Kidney (tissue), 14 donors: ENCODE data around the gene AOC1. TPM values are rescaled to one million over a fixed set of nuclear protein-coding genes. Genes with fewer than 3 reads are reported as not detected.

Experiments used
- DNase-seq, 5 donors: peaks; one replicate each; pipeline ENCODE4 v3.0.0-alpha.2; 2013 to 2020
- FAIRE-seq: peaks from 2 replicates; lab custom pipeline; 2012; peaks lifted over from hg19 to GRCh38; lab: Jason Lieb, UNC
- H3K27ac ChIP-seq, 2 donors: one replicate each; pipeline ENCODE4 v1.7.0; 2013; ENCODE audit warnings: low read depth in 2 of 2, low read length in 2 of 2, inconsistent platforms in 1 of 2
- H3K27me3 ChIP-seq: one replicate; pipeline ENCODE4 v1.7.1; 2013; ENCODE audit warnings: low read length, inconsistent platforms; ENCODE audit not compliant: control insufficient read depth, insufficient read depth
- H3K36me3 ChIP-seq, 3 donors: one replicate each; pipeline versions ENCODE4 v1.7.0 to v1.7.1; 2013; ENCODE audit warnings: low read length in 3 of 3, control low read depth in 1 of 3, inconsistent platforms in 1 of 3; ENCODE audit not compliant: insufficient read depth in 3 of 3, control insufficient read depth in 2 of 3
- H3K4me1 ChIP-seq, 3 donors: one replicate each; pipeline versions ENCODE4 v1.7.0 to v1.7.1; 2013; ENCODE audit warnings: low read length in 3 of 3, inconsistent platforms in 1 of 3, low read depth in 1 of 3; ENCODE audit not compliant: control insufficient read depth in 2 of 3, insufficient read depth in 2 of 3
- H3K4me3 ChIP-seq, 3 donors: one replicate each; pipeline versions ENCODE4 v1.7.0 to v1.8.1; 2013; ENCODE audit warnings: low read length in 3 of 3, control low read depth in 1 of 3, inconsistent platforms in 1 of 3
- H3K9ac ChIP-seq, 3 donors: one replicate each; pipeline versions ENCODE4 v1.7.0 to v1.7.1; 2013; ENCODE audit warnings: low read length in 3 of 3, control low read depth in 1 of 3, inconsistent platforms in 1 of 3
- H3K9me3 ChIP-seq, 3 donors: one replicate each; pipeline versions ENCODE4 v1.7.0 to v1.7.1; 2013; ENCODE audit warnings: low read length in 3 of 3, control low read depth in 1 of 3, inconsistent platforms in 1 of 3; ENCODE audit not compliant: control insufficient read depth in 2 of 3, insufficient read depth in 1 of 3
- intact Hi-C: fragments of 100-400 bp; cut with DNase I; formaldehyde crosslinking; loops from one replicate; pipeline ENCODE4 v1.11.1; 2022
- polyA plus RNA-seq: library from polyadenylated mRNA; stranded (reverse); fragments of 350-450 nt; fragmentation: Illumina TruSeq; extraction: RNeasy Lipid Tissue Mini Kit (QIAGEN cat#74804); gene quantifications from one replicate; pipeline ENCODE4 v1.2.3, GENCODE V29; 2014; ENCODE audit warnings: low read depth, low replicate concordance; ENCODE audit not compliant: insufficient read depth
- total RNA-seq: library from RNA; stranded (reverse); fragmentation: NEBNext Ultra II Directional; extraction: Animal tissue kit (Norgen Biotek cat#: 25700); gene quantifications from one replicate; pipeline ENCODE4 v1.2.1, GENCODE V29; 2021
- TF ChIP-seq, protein P1 (sequence below): IDR thresholded peaks from 3 replicates; pipeline ENCODE4 v1.5.1; 2012; ENCODE audit warnings: mild to moderate bottlenecking, moderate library complexity, borderline replicate concordance; ENCODE audit not compliant: insufficient read depth; ENCODE audit errors: extremely low read depth
- donor health status: control.
- donor health status: control.
- donor health status: control.
- donor health status: control.
- donor health status: control.
- donor health status: DM: yes; HTN: yes; CAD: no.
- donor health status: Normal renal cell carcinoma (clear cell type).

Gene AOC1
- total and polyA plus RNA-seq, 2 donors from 2014 or later: 99.1 to 170 TPM

DNA sequence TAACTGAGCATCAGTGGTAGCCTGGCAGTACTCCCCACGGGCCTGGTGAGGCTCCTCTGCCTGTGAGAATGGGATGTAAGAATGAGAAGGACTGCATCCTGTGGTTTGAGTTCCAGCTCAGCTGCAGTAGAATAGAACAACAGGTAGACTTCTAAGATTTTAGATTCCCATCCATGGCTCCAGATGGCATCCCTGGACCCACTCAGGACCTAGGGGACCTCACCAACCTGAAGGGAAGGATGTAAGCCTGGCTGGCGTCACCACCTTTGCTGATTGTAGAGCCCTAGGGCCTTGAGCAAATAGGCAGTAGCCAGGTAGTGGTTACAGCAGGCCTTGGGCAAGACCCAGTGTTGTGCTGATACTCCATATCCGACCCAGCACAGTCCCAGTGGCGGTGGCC lies 9.6 kb upstream of the AOC1 start:
- Histone ChIP-seq H3K27ac (no peak overlapping the region), H3K4me1 (peaks cover 0 to 12% (median 11%) of the 10 kb centered on the region in 3 donors), H3K27me3 (no peaks in the 10 kb centered on the region), H3K9me3 (no peaks in the 10 kb centered on the region), H3K9ac (no peak overlapping the region), H3K4me3 (no peak overlapping the region), H3K36me3 (no peaks in the 10 kb centered on the region)
- no peak for FAIRE-seq
- peak in 1 of 5 donors; percentile 9 for DNase-seq
- TF ChIP-seq, protein P1, sequence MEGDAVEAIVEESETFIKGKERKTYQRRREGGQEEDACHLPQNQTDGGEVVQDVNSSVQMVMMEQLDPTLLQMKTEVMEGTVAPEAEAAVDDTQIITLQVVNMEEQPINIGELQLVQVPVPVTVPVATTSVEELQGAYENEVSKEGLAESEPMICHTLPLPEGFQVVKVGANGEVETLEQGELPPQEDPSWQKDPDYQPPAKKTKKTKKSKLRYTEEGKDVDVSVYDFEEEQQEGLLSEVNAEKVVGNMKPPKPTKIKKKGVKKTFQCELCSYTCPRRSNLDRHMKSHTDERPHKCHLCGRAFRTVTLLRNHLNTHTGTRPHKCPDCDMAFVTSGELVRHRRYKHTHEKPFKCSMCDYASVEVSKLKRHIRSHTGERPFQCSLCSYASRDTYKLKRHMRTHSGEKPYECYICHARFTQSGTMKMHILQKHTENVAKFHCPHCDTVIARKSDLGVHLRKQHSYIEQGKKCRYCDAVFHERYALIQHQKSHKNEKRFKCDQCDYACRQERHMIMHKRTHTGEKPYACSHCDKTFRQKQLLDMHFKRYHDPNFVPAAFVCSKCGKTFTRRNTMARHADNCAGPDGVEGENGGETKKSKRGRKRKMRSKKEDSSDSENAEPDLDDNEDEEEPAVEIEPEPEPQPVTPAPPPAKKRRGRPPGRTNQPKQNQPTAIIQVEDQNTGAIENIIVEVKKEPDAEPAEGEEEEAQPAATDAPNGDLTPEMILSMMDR: no peak
- intact Hi-C loops: no loop called here

DNA sequence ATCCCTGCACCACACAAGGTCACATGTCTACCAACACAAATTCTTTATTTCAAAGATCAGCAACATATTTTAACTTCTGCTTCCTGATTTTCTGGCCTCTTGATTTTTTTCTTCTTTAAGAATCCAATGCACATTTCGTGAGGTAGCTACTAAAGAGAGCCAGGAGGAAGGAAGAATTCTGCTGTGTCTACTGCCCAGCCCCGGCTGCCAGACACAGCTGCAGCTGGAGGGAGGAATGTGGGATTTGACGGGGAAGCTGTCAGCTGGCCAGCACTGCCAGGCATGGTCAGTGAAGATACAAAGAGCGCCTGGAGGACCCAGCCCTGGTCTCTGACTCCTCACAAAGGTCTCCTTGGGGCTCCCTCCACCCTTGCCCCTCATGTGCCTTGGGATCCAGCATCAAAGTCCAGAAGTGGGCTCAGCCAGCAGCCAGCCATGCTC lies 6.9 kb upstream of the AOC1 start:
- Histone ChIP-seq H3K9me3 (no peaks in the 10 kb centered on the region), H3K4me3 (no peak overlapping the region), H3K4me1 (peaks cover 0 to 6% (median 4%) of the 10 kb centered on the region in 3 donors), H3K27ac (no peak overlapping the region), H3K27me3 (no peaks in the 10 kb centered on the region), H3K36me3 (no peaks in the 10 kb centered on the region), H3K9ac (no peak overlapping the region)
- FAIRE-seq (no peak), DNase-seq (peak in 1 of 5 donors; percentile 33)
- intact Hi-C loops: no loop called here
- TF ChIP-seq, protein P1: no peak

DNA sequence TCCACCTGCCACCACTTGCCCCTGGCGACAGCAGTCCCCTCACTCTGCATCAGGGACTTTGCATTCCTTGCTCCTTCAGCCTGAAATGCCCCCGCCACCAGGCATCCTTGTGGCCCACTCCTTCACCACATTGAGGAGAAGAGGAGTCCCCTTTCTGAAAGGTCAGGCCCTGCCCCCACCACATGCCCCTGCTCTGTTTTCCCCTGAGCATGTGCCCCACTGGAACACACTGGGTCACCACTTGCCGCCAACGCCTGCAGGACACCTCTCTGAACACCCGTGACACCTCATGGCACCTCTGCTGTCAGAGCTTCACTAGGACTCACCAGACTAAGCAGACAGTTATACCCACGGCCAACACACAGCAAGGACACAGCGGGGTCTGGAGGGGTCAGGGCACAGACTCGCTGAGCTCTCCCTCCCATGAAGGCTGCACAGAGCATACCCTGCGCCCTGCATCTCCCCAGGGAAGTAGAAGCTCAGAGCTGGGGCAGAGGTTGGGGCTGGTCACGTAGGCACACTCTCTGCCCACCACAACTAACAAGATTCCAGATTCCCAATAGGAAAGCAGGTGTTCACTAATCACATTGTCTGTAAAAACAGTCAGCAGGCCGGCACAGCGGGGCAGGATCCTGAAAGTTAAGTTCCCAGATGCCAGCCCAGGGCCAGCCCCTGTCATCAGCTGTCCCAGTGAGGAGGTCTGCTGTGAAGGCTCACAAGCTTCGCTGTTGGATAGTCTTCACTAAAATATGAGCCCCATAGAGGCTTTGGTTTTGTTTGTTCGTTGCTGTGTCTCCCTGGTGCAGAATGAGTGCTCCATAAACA lies 5.8 kb upstream of the AOC1 start:
- H3K4me3 ChIP-seq: no peak overlapping the region
- H3K9me3 ChIP-seq: no peaks in the 10 kb centered on the region
- DNase-seq (peak in 1 of 5 donors; percentile 28), FAIRE-seq (no peak)
- intact Hi-C loops: no loop called here
- H3K27ac ChIP-seq: no peak overlapping the region
- H3K4me1 ChIP-seq: peaks cover 0 to 4% (median 0%) of the 10 kb centered on the region in 3 donors
- H3K9ac ChIP-seq: no peak overlapping the region
- H3K36me3 ChIP-seq: no peaks in the 10 kb centered on the region
- TF ChIP-seq, protein P1: no peak
- H3K27me3 ChIP-seq: no peaks in the 10 kb centered on the region
